OCI-LY7 (cell line): Measurements from ENCODE around the gene FRRS1L. TPM values are rescaled to one million over a fixed set of nuclear protein-coding genes. Genes with fewer than 3 reads are reported as not detected.

Experiments
- BruUV-seq: library from RNA; stranded (reverse); fragments of 400-500 nt; replicated peaks from 2 replicates; lab custom pipeline; 2021; lab: Mats Ljungman, UMichigan
- CTCF ChIA-PET: fragments of 300-600 bp; sonication (Branson Sonifier 250); formaldehyde crosslinking; loops from one replicate; lab custom pipeline; 2022; ENCODE audit warnings: antibody characterized with exemption; ENCODE audit not compliant: unreplicated experiment; lab: Charles Lee
- POLR2A ChIA-PET: fragments of 300-600 bp; sonication (Branson Sonifier 250); formaldehyde crosslinking; loops from one replicate; lab custom pipeline; 2022; ENCODE audit warnings: antibody characterized with exemption; lab: Charles Lee
- DNase-seq: peaks from one replicate; pipeline ENCODE4 v3.0.0-alpha.2; 2015; ENCODE audit warnings: low spot score
- H2AFZ ChIP-seq: fragments of 200-600 bp; sonication (generic), shearing (Covaris generic); 2 replicates; pipeline ENCODE4 v1.6.1; 2014; ENCODE audit warnings: mild to moderate bottlenecking, antibody characterized with exemption, low read length, moderate library complexity
- H3K27ac ChIP-seq: fragments of 200-600 bp; sonication (generic); 2 replicates; pipeline ENCODE4 v1.5.1; 2014; ENCODE audit warnings: mixed run types, low read depth, mild to moderate bottlenecking, moderate library complexity, low read length, inconsistent platforms; ENCODE audit not compliant: poor library complexity, severe bottlenecking
- H3K36me3 ChIP-seq: fragments of 200-600 bp; sonication (generic); 2 replicates; pipeline ENCODE4 v1.6.1; 2014; ENCODE audit warnings: mild to moderate bottlenecking, antibody characterized with exemption, low read length, moderate library complexity, mixed read lengths; ENCODE audit not compliant: insufficient read depth
- H3K4me1 ChIP-seq: fragments of 200-600 bp; sonication (generic); 2 replicates; pipeline ENCODE4 v1.5.1; 2014; ENCODE audit warnings: mild to moderate bottlenecking, low read length; ENCODE audit not compliant: insufficient read depth, poor library complexity, severe bottlenecking
- H3K4me2 ChIP-seq: fragments of 200-600 bp; sonication (generic); 2 replicates; pipeline ENCODE4 v1.6.1; 2014; ENCODE audit warnings: mild to moderate bottlenecking, low read length
- H3K4me3 ChIP-seq: fragments of 200-600 bp; sonication (generic); 2 replicates; pipeline ENCODE4 v1.5.1; 2014; ENCODE audit warnings: mild to moderate bottlenecking, low read depth, low read length; ENCODE audit not compliant: poor library complexity, severe bottlenecking
- H3K79me2 ChIP-seq: fragments of 200-600 bp; sonication (generic); 2 replicates; pipeline ENCODE4 v1.6.1; 2016; ENCODE audit warnings: low read depth, mild to moderate bottlenecking, low read length, moderate library complexity, mixed read lengths; ENCODE audit not compliant: insufficient read depth
- H3K9me2 ChIP-seq: fragments of 200-600 bp; sonication (generic); 2 replicates; pipeline ENCODE4 v1.6.1; 2016; ENCODE audit warnings: mild to moderate bottlenecking, low read length, mixed read lengths; ENCODE audit not compliant: insufficient read depth
- H3K9me3 ChIP-seq: fragments of 200-600 bp; sonication (generic); 2 replicates; pipeline ENCODE4 v1.6.1; 2014; ENCODE audit warnings: mild to moderate bottlenecking, mixed run types, low read length, mixed read lengths
- H4K20me1 ChIP-seq: fragments of 200-600 bp; sonication (generic); 2 replicates; pipeline ENCODE4 v1.6.1; 2014; ENCODE audit warnings: mild to moderate bottlenecking, antibody characterized with exemption, low read length, moderate library complexity, mixed read lengths; ENCODE audit not compliant: insufficient read depth
- CTCF ChIP-seq: fragments of 200-600 bp; sonication (generic); conservative IDR thresholded peaks from 2 replicates; pipeline ENCODE4 v1.5.1; 2014; ENCODE audit warnings: mild to moderate bottlenecking, antibody characterized with exemption, low read length, moderate library complexity, mixed read lengths
- EZH2phosphoT487 ChIP-seq: fragments of 200-600 bp; sonication (generic); IDR thresholded peaks from 2 replicates; pipeline ENCODE4 v1.6.1; 2018; ENCODE audit warnings: low read depth, borderline replicate concordance, mild to moderate bottlenecking, mixed run types, antibody characterized with exemption, low read length, moderate library complexity, mixed read lengths
- intact Hi-C: fragments of 100-400 bp; cut with micrococcal nuclease; formaldehyde crosslinking; loops from one replicate; pipeline ENCODE4 v1.10.0; 2022; ENCODE audit not compliant: unreplicated experiment
- total RNA-seq, 2 experiments: library from RNA; depleted of rRNA in 1 of 2; stranded (reverse); fragments of >200 nt in 1 of 2; shearing (Covaris generic) in 1 of 2; gene quantifications; 2 replicates each; pipeline ENCODE4 v1.2.3, GENCODE V29; 2014 to 2022

FRRS1L gene
- total RNA-seq, 2 experiments from 2014 or later: not detected

GRCh38 chr9:109114670-109115069 lies 52.4 kb downstream of the FRRS1L start:
- no TSS peak for BruUV-seq
- Histone ChIP-seq H3K4me2 (peak overlapping the region; percentile 56), H3K36me3 (peaks cover 48% of the 10 kb centered on the region), H3K4me1 (peaks cover 82% of the 10 kb centered on the region), H4K20me1 (peaks cover 65% of the 10 kb centered on the region), H3K9me2 (no peaks in the 10 kb centered on the region), H3K4me3 (peak overlapping the region; percentile 45), H3K9me3 (no peaks in the 10 kb centered on the region), H2AFZ (no peak overlapping the region), H3K79me2 (peaks cover 100% of the 10 kb centered on the region), H3K27ac (peak overlapping the region; percentile 30)
- ChIA-PET CTCF (no interaction called here), POLR2A (no interaction called here)
- intact Hi-C loops: loop anchor here (5.0 kb wide), 1 partner anchor 182 kb away; the partner anchor contains the start of genes ABITRAM and ELP1
- no peak for DNase-seq
- TF ChIP-seq CTCF: no peak
- TF ChIP-seq EZH2phosphoT487: no peak

DNA sequence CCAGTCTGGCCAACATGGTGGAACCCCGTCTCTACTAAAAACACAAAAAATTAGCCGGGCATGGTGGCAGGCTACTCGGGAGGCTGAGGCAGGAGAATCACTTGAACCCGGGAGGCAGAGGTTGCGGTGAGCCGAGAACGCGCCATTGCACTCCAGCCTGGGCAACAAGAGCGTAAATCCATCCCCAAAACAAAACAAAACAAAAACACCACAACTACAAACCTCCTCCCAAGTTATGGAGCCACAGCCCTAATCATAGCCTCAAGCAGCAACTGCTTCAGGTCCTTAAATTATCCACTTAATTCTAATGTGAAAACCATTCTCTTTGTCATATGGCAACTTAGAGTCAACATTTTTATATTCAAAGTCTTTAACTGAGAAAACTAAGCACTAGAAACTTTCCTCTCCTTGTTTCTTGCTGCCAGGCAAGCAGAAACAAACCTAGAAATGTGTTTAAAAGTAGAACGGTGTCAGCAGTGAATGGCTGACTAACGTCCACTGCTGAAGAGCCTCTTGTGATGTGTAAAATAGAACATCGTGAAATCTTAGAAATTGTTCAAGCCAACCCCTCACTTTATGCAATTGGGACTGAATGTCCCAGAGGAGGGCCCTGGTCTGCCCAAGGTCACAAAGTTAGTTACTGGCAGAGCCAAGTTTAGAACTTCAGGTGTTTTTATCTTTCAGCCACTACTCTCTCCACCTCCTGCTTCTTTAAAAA lies 53.0 kb downstream of the FRRS1L start:
- Histone ChIP-seq H3K9me3 (no peaks in the 10 kb centered on the region), H2AFZ (no peak overlapping the region), H3K36me3 (peaks cover 48% of the 10 kb centered on the region), H3K79me2 (peaks cover 100% of the 10 kb centered on the region), H3K9me2 (no peaks in the 10 kb centered on the region), H3K27ac (peak overlapping the region; percentile 30), H3K4me3 (peak overlapping the region; percentile 45), H3K4me1 (peaks cover 88% of the 10 kb centered on the region), H4K20me1 (peaks cover 68% of the 10 kb centered on the region), H3K4me2 (peak overlapping the region; percentile 56)
- BruUV-seq: no TSS peak
- ChIA-PET CTCF (no interaction called here), POLR2A (no interaction called here)
- TF ChIP-seq CTCF: no peak
- TF ChIP-seq EZH2phosphoT487: no peak
- intact Hi-C loops: no loop called here
- no peak for DNase-seq

- TF ChIP-seq EZH2phosphoT487 (no peak), CTCF (no peak)
- H3K79me2 ChIP-seq: peaks cover 100% of the 10 kb centered on the region
- no peaks in the 10 kb centered on the region for H3K9me3 ChIP-seq
- H3K4me3 ChIP-seq: no peak overlapping the region
- no TSS peak for BruUV-seq
- H3K36me3 ChIP-seq: peaks cover 44% of the 10 kb centered on the region
- peak overlapping the region; percentile 56 for H3K4me2 ChIP-seq
- no peak for DNase-seq
- H3K27ac ChIP-seq: no peak overlapping the region
- peaks cover 68% of the 10 kb centered on the region for H4K20me1 ChIP-seq
- no peaks in the 10 kb centered on the region for H3K9me2 ChIP-seq
- intact Hi-C loops: no loop called here
- ChIA-PET POLR2A (no interaction called here), CTCF (no interaction called here)
- no peak overlapping the region for H2AFZ ChIP-seq
- peaks cover 96% of the 10 kb centered on the region for H3K4me1 ChIP-seq
Measured at GRCh38 chr9:109113254-109113653, 53.8 kb downstream of the FRRS1L start.
